ENCODE results near the gene GDNF.

GRCh38 chr5:37857696-37858095 lies 17.9 kb upstream of the GDNF start:
- TF ChIP-seq POLR2A (IDR thresholded peaks at IDR 0.05) (no peak), CTCF (IDR thresholded peaks at IDR 0.05 in 8 of 11, conservative IDR thresholded peaks at IDR 0.05 in 3 of 11) (no peak), POLR2AphosphoS5 (IDR thresholded peaks at IDR 0.05) (no peak)

All from spleen (tissue), 7 donors.